Measurements from ENCODE around the gene CDH4.

CDH4 gene

DNA sequence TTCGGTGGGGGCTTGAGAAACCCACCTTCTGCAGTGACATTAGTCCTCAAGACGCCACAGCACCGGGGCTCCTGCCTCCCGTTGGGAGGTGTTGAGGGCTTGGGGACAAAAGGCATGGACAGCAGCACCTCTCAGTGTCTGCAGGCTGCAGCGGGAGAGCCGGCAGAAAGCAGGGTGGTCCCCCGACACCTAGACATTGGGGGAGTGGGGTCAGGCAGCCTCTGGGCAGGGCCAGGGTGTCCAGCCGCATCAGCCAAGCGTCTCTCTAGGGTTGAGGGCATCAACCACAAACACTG lies 549.0 kb downstream of the CDH4 start:
- no peak overlapping the region for H3K4me3 ChIP-seq (ENCODE audit: low read depth, low read length)

DNA sequence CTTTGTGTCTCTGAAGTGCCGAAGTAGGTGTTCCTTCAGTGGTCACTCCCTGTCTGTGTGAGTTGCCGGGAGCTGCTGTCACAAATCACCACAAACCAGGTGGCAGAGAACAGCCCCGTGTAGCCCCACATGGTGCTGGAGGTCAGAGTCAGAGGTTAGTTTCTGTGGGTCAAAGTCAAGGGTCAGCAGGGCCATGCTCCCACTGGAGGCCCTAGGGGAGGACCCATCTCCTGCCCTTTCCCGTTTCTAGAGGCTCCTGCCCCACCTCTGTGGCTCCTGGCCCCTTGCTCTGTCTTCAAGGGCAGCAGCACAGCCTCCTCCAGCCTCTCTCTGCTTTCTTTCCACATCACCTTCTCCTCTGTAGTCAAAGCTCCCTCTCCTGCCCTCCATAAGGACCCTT lies 549.4 kb downstream of the CDH4 start:
- H3K27me3 ChIP-seq (ENCODE audit: control insufficient read depth, insufficient read depth, low read length): peaks cover 45% of the 10 kb centered on the region
- no peak overlapping the region for H3K27ac ChIP-seq (ENCODE audit: low read depth, low read length)
- H3K4me1 ChIP-seq (ENCODE audit: control insufficient read depth, insufficient read depth, low read length): peaks cover 12% of the 10 kb centered on the region; the same call in 1 of the 2 replicates
- no peaks in the 10 kb centered on the region for H3K9me3 ChIP-seq (ENCODE audit: control insufficient read depth, insufficient read depth, low read depth, low read length)
- no peak overlapping the region for H3K9ac ChIP-seq (ENCODE audit: low read length)
- H3K36me3 ChIP-seq (ENCODE audit: control insufficient read depth, insufficient read depth, low read length): no peaks in the 10 kb centered on the region
- H3K4me3 ChIP-seq (ENCODE audit: low read depth, low read length): no peak overlapping the region

More for the DNA sequence above, 549.0 kb downstream of the CDH4 start:
- no peak overlapping the region for H3K9ac ChIP-seq (ENCODE audit: low read length)
- peaks cover 45% of the 10 kb centered on the region for H3K27me3 ChIP-seq (ENCODE audit: control insufficient read depth, insufficient read depth, low read length)
- H3K4me1 ChIP-seq (ENCODE audit: control insufficient read depth, insufficient read depth, low read length): peaks cover 12% of the 10 kb centered on the region; the same call in 1 of the 2 replicates
- no peaks in the 10 kb centered on the region for H3K9me3 ChIP-seq (ENCODE audit: control insufficient read depth, insufficient read depth, low read depth, low read length)
- no peak overlapping the region for H3K27ac ChIP-seq (ENCODE audit: low read depth, low read length)
- H3K36me3 ChIP-seq (ENCODE audit: control insufficient read depth, insufficient read depth, low read length): no peaks in the 10 kb centered on the region

GRCh38 chr20:61801857-61802442 lies 549.9 kb downstream of the CDH4 start:
- H3K27me3 ChIP-seq (ENCODE audit: control insufficient read depth, insufficient read depth, low read length): peaks cover 45% of the 10 kb centered on the region
- no peaks in the 10 kb centered on the region for H3K9me3 ChIP-seq (ENCODE audit: control insufficient read depth, insufficient read depth, low read depth, low read length)
- H3K27ac ChIP-seq (ENCODE audit: low read depth, low read length): no peak overlapping the region
- H3K36me3 ChIP-seq (ENCODE audit: control insufficient read depth, insufficient read depth, low read length): no peaks in the 10 kb centered on the region
- H3K4me1 ChIP-seq (ENCODE audit: control insufficient read depth, insufficient read depth, low read length): peaks cover 9% of the 10 kb centered on the region; the same call in 1 of the 2 replicates
- H3K4me3 ChIP-seq (ENCODE audit: low read depth, low read length): no peak overlapping the region
- H3K9ac ChIP-seq (ENCODE audit: low read length): no peak overlapping the region

DNA sequence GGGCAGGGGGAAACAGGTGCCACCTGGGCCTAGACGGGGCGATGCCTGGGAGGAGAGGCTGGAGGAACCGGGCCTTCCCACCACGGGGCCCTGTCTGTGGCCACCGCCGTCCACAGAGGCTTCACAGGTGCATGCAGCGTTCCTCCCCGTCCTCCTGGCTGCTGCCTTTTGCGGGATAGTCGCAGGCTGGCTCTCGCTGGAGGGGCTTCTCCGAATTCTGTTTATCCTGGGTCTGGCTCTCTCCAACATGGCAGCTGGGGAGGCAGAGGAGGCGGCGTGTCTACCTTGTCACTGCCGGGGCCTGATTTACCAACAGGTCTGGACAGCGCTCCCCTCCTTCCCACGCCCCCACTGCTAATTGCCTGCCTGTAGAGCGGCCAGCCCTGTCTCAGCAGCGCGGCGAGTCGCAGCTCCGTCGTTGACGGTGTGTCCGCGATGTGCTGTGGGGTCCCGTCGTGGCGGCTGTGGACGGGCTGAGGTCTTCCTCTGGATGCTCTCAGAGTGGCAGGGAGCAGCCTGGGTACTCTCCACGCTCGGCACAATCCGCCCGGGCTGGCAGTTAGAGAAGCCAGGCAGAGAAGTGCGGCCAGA lies 550.8 kb downstream of the CDH4 start:
- Histone ChIP-seq H3K27me3 (ENCODE audit: control insufficient read depth, insufficient read depth, low read length) (peaks cover 49% of the 10 kb centered on the region), H3K9ac (ENCODE audit: low read length) (no peak overlapping the region), H3K4me3 (ENCODE audit: low read depth, low read length) (no peak overlapping the region), H3K9me3 (ENCODE audit: control insufficient read depth, insufficient read depth, low read depth, low read length) (no peaks in the 10 kb centered on the region), H3K27ac (ENCODE audit: low read depth, low read length) (no peak overlapping the region), H3K36me3 (ENCODE audit: control insufficient read depth, insufficient read depth, low read length) (no peaks in the 10 kb centered on the region), H3K4me1 (ENCODE audit: control insufficient read depth, insufficient read depth, low read length) (peaks cover 5% of the 10 kb centered on the region; the same call in 1 of the 2 replicates)

GRCh38 chr20:61803416-61803914 lies 551.4 kb downstream of the CDH4 start:
- H3K4me3 ChIP-seq (ENCODE audit: low read depth, low read length): no peak overlapping the region
- H3K27ac ChIP-seq (ENCODE audit: low read depth, low read length): no peak overlapping the region
- H3K36me3 ChIP-seq (ENCODE audit: control insufficient read depth, insufficient read depth, low read length): no peaks in the 10 kb centered on the region
- H3K27me3 ChIP-seq (ENCODE audit: control insufficient read depth, insufficient read depth, low read length): peaks cover 49% of the 10 kb centered on the region
- H3K9me3 ChIP-seq (ENCODE audit: control insufficient read depth, insufficient read depth, low read depth, low read length): no peaks in the 10 kb centered on the region
- no peak overlapping the region for H3K9ac ChIP-seq (ENCODE audit: low read length)
- H3K4me1 ChIP-seq (ENCODE audit: control insufficient read depth, insufficient read depth, low read length): peaks cover 5% of the 10 kb centered on the region; the same call in 1 of the 2 replicates

GRCh38 chr20:61803915-61804751 lies 552.1 kb downstream of the CDH4 start:
- H3K4me1 ChIP-seq (ENCODE audit: control insufficient read depth, insufficient read depth, low read length): peaks cover 5% of the 10 kb centered on the region; the same call in 1 of the 2 replicates
- no peaks in the 10 kb centered on the region for H3K36me3 ChIP-seq (ENCODE audit: control insufficient read depth, insufficient read depth, low read length)
- H3K9ac ChIP-seq (ENCODE audit: low read length): no peak overlapping the region
- H3K9me3 ChIP-seq (ENCODE audit: control insufficient read depth, insufficient read depth, low read depth, low read length): no peaks in the 10 kb centered on the region
- no peak overlapping the region for H3K27ac ChIP-seq (ENCODE audit: low read depth, low read length)
- H3K27me3 ChIP-seq (ENCODE audit: control insufficient read depth, insufficient read depth, low read length): peaks cover 49% of the 10 kb centered on the region
- no peak overlapping the region for H3K4me3 ChIP-seq (ENCODE audit: low read depth, low read length)

DNA sequence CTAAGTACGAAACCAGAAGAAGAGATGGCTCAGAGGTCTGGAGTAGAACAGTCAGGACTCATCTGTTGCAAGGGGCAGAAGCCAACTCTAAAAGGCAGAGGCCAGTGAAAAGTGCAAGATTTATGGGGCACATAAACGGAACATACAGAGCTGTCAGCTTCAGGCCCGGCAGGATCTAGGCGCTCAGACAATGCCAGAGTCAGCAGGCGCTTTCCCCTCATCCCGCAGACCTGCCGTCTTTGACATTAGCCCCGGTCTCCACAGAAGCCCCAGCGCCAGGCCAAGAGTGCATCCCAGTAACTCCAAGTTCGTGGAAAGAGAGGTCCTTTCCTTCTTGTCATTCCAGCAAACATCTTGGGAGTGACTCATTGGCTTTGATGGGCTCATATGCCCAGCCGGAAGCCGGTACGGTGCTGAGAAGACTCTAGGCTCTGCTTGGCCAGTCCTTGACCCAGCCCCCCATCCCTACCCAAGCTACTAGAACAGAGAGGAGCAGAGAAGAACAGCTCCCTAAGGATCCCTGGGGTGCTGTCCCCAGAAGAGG lies 552.8 kb downstream of the CDH4 start:
- peaks cover 49% of the 10 kb centered on the region for H3K27me3 ChIP-seq (ENCODE audit: control insufficient read depth, insufficient read depth, low read length)
- no peaks in the 10 kb centered on the region for H3K9me3 ChIP-seq (ENCODE audit: control insufficient read depth, insufficient read depth, low read depth, low read length)
- H3K27ac ChIP-seq (ENCODE audit: low read depth, low read length): no peak overlapping the region
- H3K4me3 ChIP-seq (ENCODE audit: low read depth, low read length): no peak overlapping the region
- no peaks in the 10 kb centered on the region for H3K36me3 ChIP-seq (ENCODE audit: control insufficient read depth, insufficient read depth, low read length)
- no peak overlapping the region for H3K9ac ChIP-seq (ENCODE audit: low read length)
- H3K4me1 ChIP-seq (ENCODE audit: control insufficient read depth, insufficient read depth, low read length): peaks cover 5% of the 10 kb centered on the region; the same call in 1 of the 2 replicates

- H3K27ac ChIP-seq (ENCODE audit: low read depth, low read length): no peak overlapping the region
- H3K4me1 ChIP-seq (ENCODE audit: control insufficient read depth, insufficient read depth, low read length): peaks cover 5% of the 10 kb centered on the region; the same call in 1 of the 2 replicates
- H3K36me3 ChIP-seq (ENCODE audit: control insufficient read depth, insufficient read depth, low read length): no peaks in the 10 kb centered on the region
- H3K4me3 ChIP-seq (ENCODE audit: low read depth, low read length): no peak overlapping the region
- no peak overlapping the region for H3K9ac ChIP-seq (ENCODE audit: low read length)
- H3K27me3 ChIP-seq (ENCODE audit: control insufficient read depth, insufficient read depth, low read length): peaks cover 49% of the 10 kb centered on the region
- no peaks in the 10 kb centered on the region for H3K9me3 ChIP-seq (ENCODE audit: control insufficient read depth, insufficient read depth, low read depth, low read length)
These were observed 553.3 kb downstream of the CDH4 start for GRCh38 chr20:61805365-61805764.

DNA sequence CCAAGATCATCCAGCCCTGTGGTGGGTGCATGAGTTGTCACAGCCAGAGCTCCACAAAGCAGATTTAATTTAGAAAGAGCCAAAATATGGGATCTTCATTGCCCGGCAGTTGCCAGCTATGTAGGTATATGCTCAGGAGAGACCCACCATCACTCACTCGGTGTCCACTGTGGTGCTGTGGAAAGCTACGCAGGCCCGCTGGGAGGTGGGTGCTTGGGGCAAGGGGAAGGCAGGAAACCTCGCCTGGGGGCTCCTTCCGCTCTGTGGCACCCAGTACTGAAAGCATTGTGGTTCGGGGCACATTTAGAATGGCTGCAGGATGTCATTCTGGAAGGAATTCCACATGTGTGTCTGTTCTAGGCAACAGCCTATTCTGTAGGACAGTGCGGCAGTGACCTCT lies 553.7 kb downstream of the CDH4 start:
- H3K9ac ChIP-seq (ENCODE audit: low read length): no peak overlapping the region
- no peak overlapping the region for H3K4me3 ChIP-seq (ENCODE audit: low read depth, low read length)
- peaks cover 5% of the 10 kb centered on the region; the same call in 1 of the 2 replicates for H3K4me1 ChIP-seq (ENCODE audit: control insufficient read depth, insufficient read depth, low read length)
- no peaks in the 10 kb centered on the region for H3K36me3 ChIP-seq (ENCODE audit: control insufficient read depth, insufficient read depth, low read length)
- no peak overlapping the region for H3K27ac ChIP-seq (ENCODE audit: low read depth, low read length)
- H3K27me3 ChIP-seq (ENCODE audit: control insufficient read depth, insufficient read depth, low read length): peaks cover 49% of the 10 kb centered on the region
- H3K9me3 ChIP-seq (ENCODE audit: control insufficient read depth, insufficient read depth, low read depth, low read length): no peaks in the 10 kb centered on the region

GRCh38 chr20:61806314-61806713 lies 554.3 kb downstream of the CDH4 start:
- no peaks in the 10 kb centered on the region for H3K9me3 ChIP-seq (ENCODE audit: control insufficient read depth, insufficient read depth, low read depth, low read length)
- no peaks in the 10 kb centered on the region for H3K36me3 ChIP-seq (ENCODE audit: control insufficient read depth, insufficient read depth, low read length)
- H3K4me1 ChIP-seq (ENCODE audit: control insufficient read depth, insufficient read depth, low read length): peaks cover 5% of the 10 kb centered on the region; the same call in 1 of the 2 replicates
- H3K27me3 ChIP-seq (ENCODE audit: control insufficient read depth, insufficient read depth, low read length): peaks cover 49% of the 10 kb centered on the region
- H3K27ac ChIP-seq (ENCODE audit: low read depth, low read length): no peak overlapping the region
- no peak overlapping the region for H3K4me3 ChIP-seq (ENCODE audit: low read depth, low read length)
- no peak overlapping the region for H3K9ac ChIP-seq (ENCODE audit: low read length)
